Measurements from ENCODE around the gene EPHA8.
A peak's percentile ranks its signal among the peaks of the same experiment; 100 is the strongest.

Gene EPHA8

GRCh38 chr1:22636927-22637326, 73.6 kb downstream of the EPHA8 start:
- no peak for TF ChIP-seq CTCF (IDR thresholded peaks at IDR 0.05)

GRCh38 chr1:22637907-22638445, 74.7 kb downstream of the EPHA8 start:
- no peak for TF ChIP-seq CTCF (IDR thresholded peaks at IDR 0.05)

- no peak for TF ChIP-seq CTCF (IDR thresholded peaks at IDR 0.05)
These were observed 75.4 kb downstream of the EPHA8 start for GRCh38 chr1:22638476-22639234.

GRCh38 chr1:22639286-22639685, 76.0 kb downstream of the EPHA8 start:
- no peak for TF ChIP-seq CTCF (IDR thresholded peaks at IDR 0.05)

- no peak for TF ChIP-seq CTCF (IDR thresholded peaks at IDR 0.05)
These were observed 78.0 kb downstream of the EPHA8 start for GRCh38 chr1:22641247-22641646.

GRCh38 chr1:22641906-22642636, 78.8 kb downstream of the EPHA8 start:
- TF ChIP-seq CTCF (IDR thresholded peaks at IDR 0.05): peak; percentile 66

- no peak for TF ChIP-seq CTCF (IDR thresholded peaks at IDR 0.05)
These were observed 80.1 kb downstream of the EPHA8 start, which contains the start of gene C1QC for GRCh38 chr1:22643381-22643780. C1QC (plus strand) TSS chr1:22643633; CDS start chr1:22644024, 391 bp downstream.

Data from LNCAP (cell line).